ENCODE results near the gene TCF25.

The TCF25 gene

DNA sequence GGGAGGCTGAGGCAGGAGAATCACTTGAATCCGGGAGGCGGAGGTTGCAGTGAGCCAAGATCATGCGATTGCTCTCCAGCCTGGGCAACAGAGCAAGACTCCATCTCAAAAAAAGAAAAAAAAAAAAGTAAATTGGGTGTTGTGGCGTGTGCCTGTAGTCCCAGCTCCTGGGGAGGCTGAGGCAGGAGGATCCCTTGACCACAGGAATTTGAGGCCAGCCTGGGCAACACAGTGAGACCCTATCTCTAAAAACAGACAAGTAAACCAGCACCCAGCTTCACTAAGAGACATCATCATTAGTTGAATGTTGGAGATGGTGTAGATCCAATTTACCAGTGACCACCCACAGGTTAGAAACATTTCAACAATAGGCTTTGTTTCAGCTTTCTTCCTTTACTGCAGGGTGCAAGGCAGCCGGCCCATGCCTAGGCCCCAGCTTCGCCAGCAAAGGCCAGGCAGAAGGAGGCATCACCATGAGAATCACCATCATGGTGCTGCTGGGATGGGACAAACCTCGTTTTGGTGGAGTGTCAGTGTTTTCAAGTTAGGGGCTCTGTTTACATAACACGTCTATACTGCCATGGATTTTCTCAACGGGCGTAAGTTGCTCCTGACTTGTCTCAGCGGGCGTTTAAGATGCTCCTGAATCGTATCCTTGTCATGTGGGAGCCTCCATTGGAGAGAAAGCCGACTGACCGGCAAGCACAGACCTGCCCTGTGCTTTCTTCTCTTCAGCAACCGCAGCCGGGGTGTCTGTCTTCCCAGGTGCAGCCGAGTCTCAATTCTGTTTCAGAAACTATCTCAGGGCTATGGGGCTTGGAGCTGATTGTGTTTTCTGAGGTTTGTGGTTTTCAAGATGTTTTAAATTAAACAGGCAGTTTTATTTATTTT lies 7.3 kb downstream of the TCF25 start:
- no peak for DNase-seq

DNA sequence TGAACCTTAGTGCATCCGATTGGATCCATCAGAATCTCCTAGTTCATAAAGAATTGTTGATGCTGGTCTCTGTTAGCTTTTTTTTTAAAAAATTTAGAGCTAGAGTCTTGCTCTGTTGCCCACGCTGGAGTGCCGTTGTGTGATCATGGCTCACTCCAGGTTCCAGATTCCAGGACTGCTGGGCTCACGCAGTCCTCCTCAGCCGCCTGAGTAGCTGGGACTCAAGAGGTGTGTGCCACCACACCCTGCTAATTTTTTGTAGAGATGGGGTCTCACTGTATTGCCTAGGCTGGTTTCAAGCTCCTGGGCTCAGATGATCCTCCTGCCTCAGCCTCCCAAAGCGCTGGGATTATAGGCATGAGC lies 8.0 kb downstream of the TCF25 start:
- no peak for DNase-seq

DNA sequence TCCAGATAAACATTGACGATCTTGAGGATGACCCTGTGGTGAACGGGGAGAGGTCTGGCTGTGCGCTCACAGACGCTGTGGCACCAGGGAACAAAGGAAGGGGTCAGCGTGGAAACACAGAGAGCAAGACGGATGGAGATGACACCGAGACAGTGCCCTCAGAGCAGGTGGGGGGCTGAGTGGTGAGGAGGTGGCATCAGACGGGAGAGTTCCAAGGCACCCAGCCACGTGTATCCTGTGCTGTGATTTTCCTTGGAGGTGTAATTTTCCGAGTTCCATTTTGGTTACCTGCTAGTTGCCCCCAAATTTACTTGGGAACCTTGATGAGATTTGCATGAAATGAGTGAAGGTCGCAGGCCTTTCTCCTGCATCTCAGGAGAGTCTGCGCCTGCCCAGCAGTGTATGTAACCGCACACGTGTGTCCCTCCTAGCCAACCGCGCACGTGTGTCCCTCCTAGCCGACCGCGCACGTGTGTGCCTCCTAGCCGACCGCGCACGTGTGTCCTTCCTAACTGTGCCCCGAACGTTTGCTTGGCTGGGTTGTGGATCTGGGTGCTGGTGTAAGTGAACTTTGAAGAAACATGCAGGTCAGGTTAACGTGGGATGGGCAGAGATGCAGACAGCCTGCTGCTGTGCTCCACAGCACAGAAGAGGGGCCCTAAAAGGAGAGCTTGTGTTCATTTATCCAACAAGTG lies 10.1 kb downstream of the TCF25 start:
- DNase-seq, result no peak

DNA sequence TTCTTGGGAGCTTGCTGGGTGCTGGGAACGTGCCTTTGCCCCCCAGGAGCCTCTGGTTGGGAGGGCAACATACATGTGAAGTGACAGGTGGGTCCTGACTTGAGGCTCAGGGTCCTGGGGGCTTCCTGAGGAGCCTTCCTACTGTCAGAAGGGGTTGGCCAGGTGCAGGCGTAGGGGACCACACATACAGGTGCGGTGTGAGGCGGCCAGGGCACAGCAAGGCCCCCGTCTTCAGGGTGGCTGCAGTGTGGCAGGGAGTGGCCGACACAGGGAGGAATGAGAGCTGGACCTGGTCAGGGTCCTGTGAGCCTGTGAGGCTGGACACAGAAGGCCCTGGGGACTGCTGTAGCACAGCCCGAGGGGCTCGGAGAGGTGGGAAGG lies 10.6 kb downstream of the TCF25 start:
- no peak for DNase-seq

DNA sequence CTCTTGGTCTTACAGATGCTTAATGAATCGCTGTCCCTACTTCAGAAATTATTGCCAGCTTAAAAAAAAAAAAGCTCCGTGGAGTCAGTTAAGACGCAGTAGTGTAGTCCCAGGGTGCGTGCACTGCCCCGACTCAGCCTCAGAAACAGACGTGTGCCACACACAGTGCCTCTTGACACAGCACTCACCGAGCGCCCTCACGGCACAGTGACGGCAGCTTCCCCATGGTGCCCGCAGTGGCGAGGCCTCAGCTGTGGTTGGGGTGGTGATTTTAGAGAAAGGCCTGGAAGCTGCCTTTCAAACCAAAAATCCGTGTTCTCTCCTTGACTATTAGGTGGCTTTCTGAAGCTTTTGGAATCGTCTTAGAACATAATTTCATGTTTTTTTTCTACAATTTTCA lies 13.9 kb downstream of the TCF25 start:
- no peak for DNase-seq

DNA sequence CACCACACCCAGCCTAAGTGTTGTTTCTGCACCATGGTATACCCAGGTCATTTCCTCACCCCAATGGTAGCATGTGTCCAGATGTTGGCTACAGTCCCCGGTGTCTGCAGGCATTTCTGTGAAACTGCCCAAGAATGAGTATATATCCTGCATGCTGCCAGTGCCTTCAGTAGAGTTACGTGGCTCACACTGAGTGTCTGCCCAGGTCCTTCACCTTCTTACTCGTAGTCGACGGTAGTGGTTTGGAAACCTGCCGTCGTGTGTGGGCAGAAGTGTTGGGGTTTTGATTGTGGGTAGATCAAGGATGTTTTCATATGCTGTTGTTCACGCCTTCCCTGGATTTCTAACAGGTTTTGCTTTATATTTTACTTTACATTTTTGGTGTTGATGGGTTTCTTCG lies 16.8 kb downstream of the TCF25 start:
- no peak for DNase-seq

DNA sequence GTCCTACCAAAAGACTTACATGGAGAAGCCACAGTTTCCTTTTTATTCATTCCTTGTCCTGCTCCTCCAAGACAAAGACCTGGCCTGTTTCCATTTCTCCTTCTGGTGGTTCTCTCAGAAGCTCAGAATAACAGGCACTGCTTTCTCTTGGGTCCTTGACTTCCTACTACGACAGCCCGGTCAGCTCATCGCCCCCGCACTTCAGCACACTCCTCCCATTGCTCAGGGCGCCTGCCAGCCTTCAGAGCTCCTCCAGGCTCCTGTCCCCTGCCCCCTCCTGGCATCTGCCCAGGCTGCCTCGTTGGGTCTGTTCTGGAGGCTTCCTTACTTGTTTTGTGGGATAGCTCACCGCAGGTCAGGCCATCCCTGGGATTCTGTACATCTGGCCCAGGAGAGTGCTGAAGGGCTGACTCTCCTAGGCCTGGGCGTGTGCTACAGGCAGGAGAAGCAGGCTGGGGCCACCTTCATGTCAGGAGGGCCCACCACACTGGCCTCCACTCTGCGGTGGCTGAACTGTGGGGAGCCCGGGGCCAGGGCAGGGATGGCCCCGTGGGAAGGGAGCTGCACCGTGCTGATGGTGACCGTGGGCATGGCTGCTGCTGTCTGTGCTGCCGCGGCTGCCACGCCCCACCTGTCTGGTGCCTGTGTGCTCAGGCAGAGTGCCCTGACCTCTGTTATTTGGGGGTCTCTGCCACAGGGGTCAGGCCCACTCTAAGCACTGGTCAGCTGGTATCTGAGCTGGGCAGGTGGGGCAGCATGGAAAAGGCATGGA lies 17.7 kb downstream of the TCF25 start:
- no peak for DNase-seq

DNA sequence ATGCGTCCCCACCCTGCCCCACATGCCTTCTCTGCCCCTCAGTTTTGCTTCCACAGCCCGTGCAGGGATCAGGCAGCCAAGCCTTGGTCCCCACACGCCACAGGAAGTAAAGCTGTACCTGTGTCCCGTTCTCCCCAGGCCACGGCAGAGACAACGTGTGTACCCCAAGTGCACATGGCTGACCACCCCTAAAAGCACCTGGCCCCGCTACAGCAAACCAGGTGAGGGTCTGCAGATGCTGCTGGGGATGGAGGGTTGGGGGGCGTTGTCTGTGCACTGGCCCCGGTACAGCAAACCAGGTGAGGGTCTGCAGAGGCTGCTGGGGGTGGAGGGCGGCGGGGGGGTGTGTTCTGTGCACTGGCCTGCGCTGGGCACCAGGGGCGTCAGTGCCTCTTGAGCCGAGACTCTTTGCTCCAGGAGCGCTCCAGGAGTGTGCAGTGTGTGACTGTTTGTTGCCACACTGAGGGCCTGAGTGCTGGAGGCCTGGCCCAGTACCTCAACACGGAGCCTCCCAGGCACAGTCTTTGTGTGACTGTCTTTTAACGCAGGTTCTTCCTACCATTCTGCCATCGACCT lies 18.8 kb downstream of the TCF25 start:
- DNase-seq, result no peak

DNA sequence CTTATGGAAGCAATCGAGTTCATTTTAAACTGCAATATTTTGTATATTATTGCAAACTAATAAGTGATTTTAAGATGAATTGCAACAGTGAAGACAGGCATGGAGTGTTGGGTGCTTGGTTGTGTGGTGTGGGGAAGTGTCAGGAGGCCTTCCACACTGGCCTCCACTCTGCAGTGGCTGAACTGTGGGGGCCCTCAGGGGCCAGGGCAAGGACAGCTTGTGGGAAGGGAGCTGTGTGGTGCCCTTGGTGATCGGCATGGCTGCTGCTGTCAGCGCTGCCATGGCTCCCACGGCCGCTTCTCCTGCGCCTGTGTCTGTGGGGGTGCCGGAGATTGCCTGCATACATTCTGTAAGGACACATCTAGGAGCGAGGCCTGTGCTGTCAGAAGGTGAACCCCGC lies 19.2 kb downstream of the TCF25 start:
- no peak for DNase-seq

DNA sequence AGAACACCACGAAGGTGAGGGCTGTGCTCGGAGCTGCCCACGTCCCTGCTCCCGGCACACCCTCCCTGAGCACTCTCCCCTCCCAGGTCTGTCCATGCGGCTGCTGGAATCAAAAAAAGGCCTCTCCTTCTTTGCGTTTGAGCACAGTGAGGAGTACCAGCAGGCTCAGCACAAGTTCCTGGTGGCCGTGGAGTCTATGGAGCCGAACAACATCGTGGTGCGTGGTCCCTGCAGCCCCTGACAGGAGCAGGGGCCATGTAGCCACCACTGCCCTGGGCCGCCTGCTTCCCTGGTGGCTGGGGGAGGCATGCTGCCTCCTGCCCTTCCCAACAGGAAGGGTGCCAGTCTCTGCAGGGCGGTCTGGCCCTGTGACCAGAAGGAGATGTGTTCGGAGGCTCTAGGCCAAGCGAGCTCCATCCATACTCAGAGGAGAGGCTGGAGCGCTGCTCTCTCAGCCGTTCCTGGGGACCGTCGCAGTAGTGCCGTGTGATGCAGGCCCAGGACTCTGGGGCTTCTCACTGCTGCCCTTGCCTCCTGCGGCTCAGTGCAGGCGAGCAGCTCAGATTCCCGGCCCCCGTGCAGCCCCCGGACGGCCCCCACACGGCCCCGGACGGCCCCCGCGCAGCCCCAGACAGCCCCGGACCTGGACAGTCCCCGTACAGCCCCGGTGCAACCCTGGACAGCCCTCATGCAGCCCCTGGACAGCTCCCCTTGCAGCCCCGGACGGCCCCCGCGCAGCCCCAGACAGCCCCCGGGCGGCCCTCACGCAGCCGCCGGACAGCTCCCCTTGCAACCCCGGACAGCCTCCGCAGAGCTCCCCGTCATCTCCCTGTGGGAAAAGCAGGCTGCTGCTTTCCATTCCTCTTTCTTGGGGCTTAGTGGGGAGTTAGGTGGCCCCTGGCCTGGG lies 20.5 kb downstream of the TCF25 start:
- DNase-seq, result no peak

DNA sequence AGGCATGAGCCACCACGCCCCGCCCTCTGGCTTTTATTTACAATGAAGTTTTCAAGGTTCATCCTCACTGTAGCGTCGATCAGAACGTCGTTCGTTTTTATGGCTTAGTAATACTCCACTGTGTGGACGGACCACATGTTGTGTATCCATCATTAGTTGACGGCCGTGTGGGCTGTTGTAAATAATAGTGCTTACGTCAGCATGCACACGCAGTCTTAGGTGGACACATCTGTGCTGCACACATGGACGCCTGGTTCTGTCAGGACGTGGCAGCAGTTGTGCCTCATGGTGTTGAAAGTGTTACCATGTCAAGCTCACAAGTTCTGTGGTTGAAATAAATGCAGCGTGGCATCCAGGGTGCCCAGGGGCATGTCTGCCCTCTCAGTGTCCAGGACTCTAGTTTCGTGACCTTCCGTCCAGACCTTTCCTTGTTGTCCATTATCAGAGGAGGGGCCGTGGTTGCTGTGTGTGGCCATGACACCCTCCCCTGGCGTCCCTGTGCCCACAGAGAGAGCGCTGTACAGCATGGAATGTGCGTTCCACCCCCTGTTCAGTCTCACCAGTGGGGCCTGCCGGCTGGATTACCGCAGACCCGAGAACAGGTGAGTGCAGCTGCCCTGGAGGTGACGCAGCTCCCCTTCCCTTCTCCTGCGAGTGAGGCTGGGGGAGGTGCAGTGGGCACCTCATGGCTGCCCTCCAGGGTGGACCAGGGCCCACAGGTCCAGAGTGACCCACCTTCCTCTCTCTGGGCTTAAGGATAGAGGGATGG lies 22.3 kb downstream of the TCF25 start:
- DNase-seq, result no peak

DNA sequence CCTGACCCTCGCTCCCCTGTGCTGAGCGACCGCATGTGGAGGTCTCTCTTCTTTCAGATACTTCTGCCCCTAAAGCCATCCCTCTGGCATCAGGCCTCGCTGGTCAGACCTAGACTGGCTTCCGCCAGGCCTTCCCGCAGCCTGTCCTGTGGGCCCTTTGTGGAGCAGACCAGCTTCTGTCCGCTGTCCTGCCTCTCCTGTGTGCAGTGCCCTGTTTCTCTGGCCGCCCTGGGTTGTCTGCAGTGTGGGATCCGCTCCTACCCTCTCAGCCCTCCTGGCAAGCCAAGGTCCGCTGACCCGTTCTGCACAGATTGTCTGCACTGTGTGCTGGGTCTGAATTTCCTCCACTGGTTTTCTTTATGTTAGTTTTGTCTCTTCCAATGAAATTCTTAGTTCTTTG lies 23.8 kb downstream of the TCF25 start:
- no peak for DNase-seq

DNA sequence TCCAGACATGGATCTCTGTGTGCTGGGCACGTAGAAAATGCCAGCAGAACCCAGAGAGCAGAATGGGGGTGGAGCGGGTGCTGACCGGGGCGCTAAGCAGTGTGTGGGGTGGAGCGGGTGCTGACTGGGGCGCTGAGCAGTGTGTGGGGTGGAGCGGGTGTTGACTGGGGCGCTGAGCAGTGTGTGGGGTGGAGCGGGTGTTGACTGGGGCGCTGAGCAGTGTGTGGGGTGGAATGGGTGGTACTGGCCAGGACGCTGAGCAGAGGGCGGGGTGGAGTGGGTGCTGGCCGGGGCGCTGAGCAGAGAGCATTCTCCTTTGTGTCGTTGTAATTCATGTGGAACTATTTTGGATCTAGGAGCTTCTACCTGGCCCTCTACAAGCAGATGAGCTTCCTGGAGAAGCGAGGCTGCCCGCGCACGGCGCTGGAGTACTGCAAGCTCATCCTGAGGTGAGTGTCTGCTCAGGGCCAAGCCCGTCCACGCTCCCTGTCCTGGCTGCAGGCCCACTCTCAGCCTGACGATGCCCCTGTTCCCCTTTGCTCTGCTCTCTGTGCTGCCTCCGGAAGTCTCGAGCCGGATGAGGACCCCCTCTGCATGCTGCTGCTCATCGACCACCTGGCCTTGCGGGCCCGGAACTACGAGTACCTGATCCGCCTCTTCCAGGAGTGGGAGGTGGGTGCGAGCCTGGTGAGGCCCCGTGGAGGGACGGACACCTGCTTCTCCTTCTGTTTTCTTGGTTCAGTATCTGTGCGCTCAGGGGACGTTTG lies 25.0 kb downstream of the TCF25 start:
- no peak for DNase-seq

DNA sequence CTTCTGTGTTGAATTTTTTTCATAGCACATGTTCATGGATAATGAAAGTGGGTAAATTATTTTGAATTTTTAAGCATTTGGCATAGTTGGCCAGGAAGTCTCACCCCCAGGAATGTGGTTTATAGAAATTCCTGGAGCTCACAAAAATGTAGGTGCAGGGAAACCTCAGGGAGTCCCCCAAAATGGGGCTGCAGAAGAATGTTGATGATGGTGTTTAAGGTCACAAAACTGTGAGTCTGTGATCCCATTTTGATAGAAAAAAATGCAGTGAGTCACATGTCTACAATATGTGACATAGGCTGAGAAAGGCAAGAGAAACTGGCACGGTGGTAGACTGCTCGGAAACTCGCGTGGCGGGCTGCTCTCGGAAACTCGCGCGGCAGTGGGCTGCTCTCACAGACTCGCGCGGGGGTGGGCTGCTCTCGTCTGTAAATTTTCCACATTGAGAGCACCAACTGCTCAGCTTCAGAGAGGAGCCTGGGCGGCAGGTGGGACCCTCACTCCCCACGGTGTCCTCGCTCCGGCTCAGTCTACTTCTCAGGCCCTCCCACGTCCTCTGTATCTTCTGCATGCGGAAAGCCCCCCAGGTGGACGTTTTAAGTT lies 26.6 kb downstream of the TCF25 start:
- DNase-seq, result no peak

DNA sequence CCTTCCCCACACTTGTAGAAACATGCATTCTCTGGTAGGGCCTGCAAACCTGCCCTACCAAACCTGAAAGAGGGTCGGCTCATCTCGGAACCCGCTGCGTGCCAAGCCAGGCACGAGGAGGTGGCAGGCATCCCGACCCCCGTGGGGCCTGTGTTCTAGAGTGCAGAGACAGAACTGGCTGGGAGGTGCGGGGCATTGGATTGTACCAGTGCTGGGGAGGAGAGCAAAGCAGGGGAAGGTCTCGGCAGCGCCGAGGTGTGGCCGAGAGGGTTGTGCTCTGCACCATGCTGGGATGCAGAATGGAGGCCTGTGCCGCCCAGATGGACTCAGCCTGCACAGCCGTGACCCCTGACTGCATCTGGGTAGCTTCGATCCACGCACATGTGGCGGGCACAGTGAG lies 27.5 kb downstream of the TCF25 start:
- DNase-seq, result no peak

DNA sequence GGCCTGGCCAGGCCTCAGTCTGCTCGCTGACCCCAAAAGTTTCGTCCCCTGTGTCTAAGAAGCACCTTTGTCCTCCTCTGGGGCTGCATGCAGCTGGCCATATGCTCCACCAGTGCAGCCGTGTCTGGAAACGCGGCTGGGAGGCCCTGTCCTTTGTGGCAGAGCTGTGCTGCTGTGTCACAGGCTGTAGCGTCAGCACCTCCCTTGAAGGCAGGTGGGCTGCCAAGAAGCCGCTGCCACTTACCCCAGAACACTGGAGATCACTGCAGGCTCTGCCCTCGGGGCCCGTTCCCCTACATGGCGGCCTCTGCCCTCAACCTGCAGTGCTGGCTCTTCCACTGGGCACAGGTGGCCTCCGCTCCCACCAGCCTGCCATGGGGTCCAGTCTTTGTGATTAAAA lies 29.6 kb downstream of the TCF25 start:
- no peak for DNase-seq

DNA sequence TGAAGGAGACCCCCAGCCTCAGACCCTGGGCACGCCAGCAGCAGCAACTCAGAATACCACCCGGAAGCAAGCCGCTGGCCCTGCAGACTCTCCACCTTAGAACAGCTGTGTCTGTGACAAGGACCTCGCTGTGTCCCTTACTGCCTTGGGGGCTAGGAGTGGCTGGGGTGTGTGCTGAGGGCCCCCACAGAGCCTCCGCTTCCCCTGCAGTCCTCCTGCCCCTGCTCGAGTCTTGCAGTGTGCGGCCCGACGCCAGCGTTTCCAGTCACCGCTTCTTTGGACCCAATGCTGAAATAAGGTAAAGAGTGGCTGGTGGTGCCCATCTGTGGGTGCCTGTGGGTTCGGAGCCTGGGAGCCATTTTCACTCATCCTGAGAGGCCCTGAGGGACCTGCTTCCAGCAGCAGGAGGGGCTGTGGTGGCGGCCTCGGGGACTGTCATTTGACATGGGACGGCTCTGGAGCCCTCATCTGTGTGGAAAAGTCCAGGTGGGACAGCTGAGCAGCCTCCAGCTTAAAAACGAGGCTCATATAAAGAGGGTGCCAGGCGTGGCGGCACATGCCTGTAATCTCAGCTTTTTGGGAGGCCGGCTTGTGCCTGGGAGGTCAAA lies 30.6 kb downstream of the TCF25 start:
- DNase-seq, result no peak

DNA sequence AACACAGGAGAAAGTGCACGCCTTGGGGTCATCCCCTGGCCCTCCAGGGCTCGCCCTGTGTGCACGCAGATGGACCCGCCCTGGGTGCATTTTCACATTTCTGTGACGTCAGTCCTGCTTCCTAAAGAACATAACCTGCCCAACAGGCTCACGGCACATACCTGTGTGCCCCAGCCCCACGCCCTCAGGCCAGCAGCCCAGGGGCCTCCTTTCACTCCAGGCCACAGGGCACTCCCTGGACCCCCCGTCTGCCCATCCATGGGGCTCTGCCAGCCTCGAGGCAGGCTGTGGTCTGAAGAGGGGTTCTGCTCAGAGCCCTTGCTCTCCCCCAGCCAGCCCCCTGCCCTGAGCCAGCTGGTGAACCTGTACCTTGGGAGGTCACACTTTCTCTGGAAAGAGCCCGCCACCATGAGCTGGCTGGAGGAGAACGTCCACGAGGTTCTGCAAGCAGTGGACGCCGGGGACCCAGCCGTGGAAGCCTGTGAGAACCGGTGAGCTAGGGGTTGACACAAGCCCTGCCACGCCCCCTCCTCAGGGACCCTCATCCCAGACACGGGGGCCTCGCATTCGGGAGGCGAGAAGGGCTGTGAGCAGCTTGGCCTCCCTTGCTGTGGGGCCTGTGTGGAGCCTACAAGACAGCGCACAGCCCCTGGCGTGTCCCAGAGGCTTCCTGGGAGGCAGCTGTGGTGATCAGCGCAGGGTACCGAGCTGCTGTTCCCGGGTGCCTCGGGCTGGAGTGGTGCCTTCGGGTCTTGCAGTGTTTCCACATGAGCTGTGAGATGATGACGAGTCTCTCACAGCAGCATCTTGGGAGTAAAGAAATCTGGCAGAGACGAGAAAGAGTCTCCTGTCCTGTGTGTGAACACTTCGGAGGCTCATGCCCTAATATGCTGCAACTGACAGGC lies 31.5 kb downstream of the TCF25 start:
- DNase-seq, result no peak

Data from retina (tissue), 1 donor.